UCSD-AML1 (cell line): ENCODE results near the gene MTMR1.

Source experiments
- DNase-seq: peaks from one replicate; lab custom pipeline; 2025; ENCODE audit not compliant: unreplicated experiment; lab: John Stamatoyannopoulos, UW

MTMR1 gene

GRCh38 chrX:150777328-150777992 lies 84.3 kb downstream of the MTMR1 start:
- DNase-seq: no peak

- DNase-seq: no peak
Measured at GRCh38 chrX:150779385-150779784, 86.2 kb downstream of the MTMR1 start.

DNA sequence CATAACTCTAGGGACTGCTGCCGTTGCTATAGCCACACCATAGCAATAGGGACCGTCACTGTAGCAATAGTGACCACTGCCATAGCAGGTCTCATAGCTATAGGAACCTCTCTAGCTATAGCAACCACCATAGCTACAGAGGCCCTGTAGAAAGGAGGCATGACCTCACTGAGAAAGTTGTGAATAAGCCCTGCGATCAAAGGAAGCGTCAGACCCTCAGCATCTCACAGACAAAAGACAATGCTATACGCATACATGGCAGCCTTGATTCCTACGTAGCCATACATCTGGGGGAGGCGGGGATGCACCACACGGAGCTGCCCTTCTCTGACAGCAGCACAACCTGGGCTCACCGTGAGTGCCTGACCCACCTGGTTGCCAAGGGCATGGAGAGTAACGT lies 88.5 kb downstream of the MTMR1 start:
- no peak for DNase-seq

DNA sequence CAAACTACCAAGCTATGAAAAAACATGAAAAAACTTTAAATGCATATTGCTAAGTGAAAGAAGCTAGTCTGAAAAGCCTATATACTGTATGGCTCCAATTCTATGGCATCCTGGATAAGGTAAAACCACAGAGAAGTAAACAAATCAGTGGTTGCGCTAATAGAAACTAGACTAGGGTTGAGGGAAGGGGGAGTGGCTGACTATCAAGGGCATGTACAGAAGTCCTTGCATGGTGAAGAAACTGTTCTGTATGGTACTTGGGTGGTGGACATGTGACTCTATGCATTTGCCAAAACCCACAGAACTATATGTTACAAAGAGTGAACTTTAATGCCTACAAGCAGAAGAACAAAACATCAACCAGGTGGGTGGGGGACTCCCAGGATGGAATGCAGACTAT lies 96.8 kb downstream of the MTMR1 start:
- DNase-seq: no peak

DNA sequence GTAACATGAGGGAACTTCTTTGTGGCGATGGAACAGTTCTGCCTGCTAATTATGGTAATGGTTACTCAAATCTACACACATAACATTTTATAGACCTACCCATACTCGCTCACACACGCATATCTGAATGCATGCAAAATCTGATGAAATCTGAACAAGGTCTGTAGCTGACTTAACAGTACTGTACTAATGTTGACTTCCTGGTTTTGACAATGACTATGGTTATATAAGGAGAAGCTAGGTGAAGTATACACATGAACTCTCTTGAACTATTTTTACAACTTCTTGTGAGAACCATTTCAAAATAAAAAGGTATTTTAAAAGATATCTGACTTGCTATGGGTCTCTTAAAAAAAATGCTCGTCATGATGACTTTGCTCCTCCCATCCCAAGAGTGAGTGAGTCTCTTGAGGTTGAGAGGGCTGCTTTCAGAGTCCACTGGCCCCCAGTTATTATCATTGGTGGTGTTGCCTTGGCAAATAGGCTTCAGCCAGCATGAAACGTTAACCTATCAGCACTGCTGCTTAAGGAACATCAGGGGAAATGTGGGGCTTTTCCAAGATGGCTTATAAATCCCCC lies 99.8 kb downstream of the MTMR1 start:
- no peak for DNase-seq

DNA sequence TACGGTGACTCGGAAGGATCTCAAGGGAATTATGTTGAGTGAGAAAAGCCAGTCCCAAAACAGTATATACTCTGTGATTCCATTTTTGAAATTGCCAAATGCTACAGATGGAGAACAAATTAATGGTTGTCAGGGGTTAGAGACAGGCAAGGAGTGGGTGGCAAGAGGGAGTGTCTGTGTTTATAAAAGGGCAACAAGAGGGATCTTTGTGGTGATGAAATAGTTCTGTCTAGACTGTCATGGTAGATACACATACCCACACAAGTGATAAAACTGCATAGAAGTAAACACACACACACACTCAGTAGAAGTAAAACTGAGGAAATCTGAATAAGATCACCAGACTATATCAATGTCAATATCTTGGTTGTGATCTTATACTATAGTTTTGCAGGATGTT lies 112.5 kb downstream of the MTMR1 start:
- no peak for DNase-seq

GRCh38 chrX:150806827-150807226 lies 113.6 kb downstream of the MTMR1 start:
- DNase-seq: no peak

GRCh38 chrX:150813922-150814321 lies 120.7 kb downstream of the MTMR1 start:
- DNase-seq: no peak
